ENCODE data around the gene ABCA7.

- no peak for TF ChIP-seq EZH2 (IDR thresholded peaks at IDR 0.05; ENCODE audit: insufficient read depth, poor library complexity, severe bottlenecking)
- no peak for TF ChIP-seq EZH2phosphoT487 (IDR thresholded peaks at IDR 0.05; ENCODE audit: insufficient read depth, low read depth)
These were observed 72.5 kb downstream of the ABCA7 start for GRCh38 chr19:1112268-1113029.
